SK-N-SH (cell line): ENCODE data around the gene LNX2. TPM values are rescaled to one million over a fixed set of nuclear protein-coding genes. Genes with fewer than 3 reads are reported as not detected.

Experiments used
- CTCF ChIA-PET: fragments of 300-600, 350-600 bp; formaldehyde crosslinking; extraction: SDS; loops from one replicate; lab custom pipeline; 2021; lab: Yijun Ruan, JAX
- POLR2A ChIA-PET: fragments of 350-600 bp; sonication (Branson Sonifier 250); formaldehyde crosslinking; extraction: SDS; loops from one replicate; lab custom pipeline; 2020; ENCODE audit warnings: antibody characterized with exemption, inconsistent platforms; lab: Yijun Ruan, JAX
- DNase-seq: peaks from one replicate; pipeline ENCODE4 v3.0.0; 2012
- H2AFZ ChIP-seq: fragments of 200-600 bp; sonication (generic); 2 replicates; pipeline ENCODE4 v1.8.1; 2016; ENCODE audit warnings: antibody characterized with exemption, mild to moderate bottlenecking, low read depth
- H3F3A ChIP-seq: fragments of 200-600 bp; sonication (generic); replicated peaks from 2 replicates; pipeline ENCODE3; 2016; ENCODE audit warnings: antibody characterized with exemption, mild to moderate bottlenecking; ENCODE audit not compliant: insufficient read depth
- H3K27ac ChIP-seq, 2 experiments: fragments of 200-500 bp in 1 of 2; fragments of 200-600 bp in 1 of 2; sonication (Bioruptor generic) in 1 of 2; sonication (generic), shearing (Covaris generic) in 1 of 2; 2 replicates each; pipeline versions ENCODE4 v1.5.1 to v1.6.1; 2014 to 2016; ENCODE audit warnings: low read depth in 2 of 2, inconsistent platforms in 1 of 2, low read length in 1 of 2, mild to moderate bottlenecking in 1 of 2, mixed read lengths in 1 of 2
- H3K27me3 ChIP-seq: fragments of 200-600 bp; sonication (generic), shearing (Covaris generic); 2 replicates; pipeline ENCODE4 v1.6.1; 2016; ENCODE audit warnings: mixed run types; ENCODE audit not compliant: insufficient read depth
- H3K36me3 ChIP-seq, 2 experiments: fragments of 200-500 bp in 1 of 2; fragments of 200-600 bp in 1 of 2; sonication (Bioruptor generic) in 1 of 2; sonication (generic) in 1 of 2; replicated peaks in 1 of 2; 2 replicates each; pipeline versions ENCODE3 to v1.5.1; 2014 to 2016; ENCODE audit warnings: low read length in 1 of 2, mild to moderate bottlenecking in 1 of 2; ENCODE audit not compliant: insufficient read depth in 2 of 2, control insufficient read depth in 1 of 2
- H3K4me1 ChIP-seq, 2 experiments: fragments of 200-500 bp in 1 of 2; fragments of 200-600 bp in 1 of 2; sonication (Bioruptor generic) in 1 of 2; sonication (generic), shearing (Covaris generic) in 1 of 2; 2 replicates each; pipeline versions ENCODE4 v1.5.1 to v1.6.1; 2014 to 2016; ENCODE audit warnings: low read depth in 1 of 2, low read length in 1 of 2, mixed run types in 1 of 2; ENCODE audit not compliant: insufficient read depth in 2 of 2, control insufficient read depth in 1 of 2
- H3K4me2 ChIP-seq: fragments of 200-600 bp; sonication (generic), shearing (Covaris generic); 2 replicates; pipeline ENCODE4 v1.6.1; 2017; ENCODE audit warnings: mixed run types
- H3K4me3 ChIP-seq, 2 experiments: fragments of 200-500 bp in 1 of 2; fragments of 200-600 bp in 1 of 2; sonication (Bioruptor generic) in 1 of 2; sonication (generic), shearing (Covaris generic) in 1 of 2; 2 replicates each; pipeline versions ENCODE4 v1.5.1 to v1.8.1; 2014 to 2016; ENCODE audit warnings: low read depth in 2 of 2, inconsistent platforms in 1 of 2, low read length in 1 of 2, mild to moderate bottlenecking in 1 of 2, mixed read lengths in 1 of 2, moderate library complexity in 1 of 2
- H3K79me2 ChIP-seq: fragments of 200-600 bp; sonication (generic); 2 replicates; pipeline ENCODE4 v1.8.1; 2017; ENCODE audit warnings: mild to moderate bottlenecking; ENCODE audit not compliant: insufficient read depth
- H3K9ac ChIP-seq: fragments of 200-600 bp; sonication (generic); 2 replicates; pipeline ENCODE4 v1.6.1; 2017; ENCODE audit warnings: mixed run types
- H3K9me2 ChIP-seq: fragments of 200-600 bp; sonication (generic); 2 replicates; pipeline ENCODE4 v1.6.1; 2017; ENCODE audit warnings: mixed run types
- H3K9me3 ChIP-seq: fragments of 200-600 bp; sonication (generic); 2 replicates; pipeline ENCODE4 v1.6.1; 2017; ENCODE audit warnings: mixed run types, mild to moderate bottlenecking, moderate library complexity
- H4K20me1 ChIP-seq: fragments of 200-600 bp; sonication (generic); 2 replicates; pipeline ENCODE4 v1.6.1; 2017; ENCODE audit warnings: mild to moderate bottlenecking, mixed run types; ENCODE audit not compliant: insufficient read depth
- CHD2 ChIP-seq: fragments of 150-350 bp; IDR thresholded peaks from 2 replicates; pipeline ENCODE4 v1.6.1; 2018; ENCODE audit warnings: low read length; ENCODE audit not compliant: partially characterized antibody
- FOXJ3 ChIP-seq: sonication (generic); formaldehyde crosslinking; IDR thresholded peaks from 2 replicates; pipeline ENCODE4 v1.5.1; 2020; ENCODE audit warnings: mild to moderate bottlenecking, missing genetic modification reagents
- FOXM1 ChIP-seq: IDR thresholded peaks from 2 replicates; pipeline ENCODE4 v1.4.0; 2012; ENCODE audit warnings: low read depth, mild to moderate bottlenecking
- GATA2 ChIP-seq: sonication (generic); formaldehyde crosslinking; IDR thresholded peaks from 2 replicates; pipeline ENCODE4 v1.5.0; 2020; ENCODE audit warnings: mild to moderate bottlenecking, missing genetic modification reagents
- JUND ChIP-seq: IDR thresholded peaks from 2 replicates; pipeline ENCODE4 v1.4.0; 2012
- NFIC ChIP-seq: IDR thresholded peaks from 2 replicates; pipeline ENCODE4 v1.4.0; 2012; ENCODE audit warnings: borderline replicate concordance
- RAD21 ChIP-seq: IDR thresholded peaks from 2 replicates; pipeline ENCODE4 v1.6.1; 2012; ENCODE audit warnings: mild to moderate bottlenecking, low read length
- RFX5 ChIP-seq: IDR thresholded peaks from 2 replicates; pipeline ENCODE4 v1.6.1; 2012; ENCODE audit warnings: mild to moderate bottlenecking, improper control_type of control experiment, low read length
- RXRA ChIP-seq: IDR thresholded peaks from 2 replicates; pipeline ENCODE4 v1.4.0; 2012; ENCODE audit warnings: low read depth, mild to moderate bottlenecking, borderline replicate concordance
- SIN3A ChIP-seq: IDR thresholded peaks from 2 replicates; pipeline ENCODE4 v1.6.1; 2012; ENCODE audit warnings: low read depth, mild to moderate bottlenecking, low read length, moderate library complexity, borderline replicate concordance
- SMC3 ChIP-seq: IDR thresholded peaks from 2 replicates; pipeline ENCODE4 v1.6.1; 2012; ENCODE audit warnings: low read depth, low read length, improper control_type of control experiment
- TEAD4 ChIP-seq: IDR thresholded peaks from 2 replicates; pipeline ENCODE4 v1.4.0; 2012; ENCODE audit warnings: mild to moderate bottlenecking, borderline replicate concordance; ENCODE audit not compliant: insufficient read depth
- WGBS: methylation state at CpG from one replicate; pipeline ENCODE4 v1.1.6; 2017; ENCODE audit warnings: low lambda C conversion rate; 5-methylcytosine and 5-hydroxymethylcytosine counted together
- polyA plus RNA-seq, 3 experiments: library from polyadenylated mRNA; depleted of rRNA; stranded (reverse); fragments of >200 nt; gene quantifications; 2 replicates each; pipeline ENCODE4 v1.2.3, GENCODE V29; 2012
- TF ChIP-seq, protein P1 (sequence below): fragments of 150-350 bp; IDR thresholded peaks from 2 replicates; pipeline ENCODE4 v1.6.1; 2016; ENCODE audit warnings: mild to moderate bottlenecking, low read depth, low read length
- TF ChIP-seq, protein P2 (sequence below): fragments of 150-350 bp; IDR thresholded peaks from 2 replicates; pipeline ENCODE4 v1.6.1; 2017; ENCODE audit warnings: antibody characterized with exemption, low read length, low read depth, borderline replicate concordance
- TF ChIP-seq, protein P3 (sequence below): fragments of 200-600 bp; sonication (generic); IDR thresholded peaks from 2 replicates; pipeline ENCODE4 v1.6.1; 2017; ENCODE audit warnings: antibody characterized with exemption, mild to moderate bottlenecking, moderate library complexity
- TF ChIP-seq, protein P4 (sequence below): IDR thresholded peaks from 2 replicates; pipeline ENCODE4 v1.4.0; 2012; ENCODE audit warnings: low read depth, borderline replicate concordance
- TF ChIP-seq, protein P5 (sequence below): IDR thresholded peaks from 2 replicates; pipeline ENCODE4; 2012
- TF ChIP-seq, protein P6 (sequence below): IDR thresholded peaks from 2 replicates; pipeline ENCODE4 v1.6.1; 2012; ENCODE audit warnings: mild to moderate bottlenecking, low read depth, low read length, moderate library complexity

The LNX2 gene
- polyA plus RNA-seq, 1 of the 3 experiments (the other 2 are of a cell fraction): 3.7 TPM

DNA sequence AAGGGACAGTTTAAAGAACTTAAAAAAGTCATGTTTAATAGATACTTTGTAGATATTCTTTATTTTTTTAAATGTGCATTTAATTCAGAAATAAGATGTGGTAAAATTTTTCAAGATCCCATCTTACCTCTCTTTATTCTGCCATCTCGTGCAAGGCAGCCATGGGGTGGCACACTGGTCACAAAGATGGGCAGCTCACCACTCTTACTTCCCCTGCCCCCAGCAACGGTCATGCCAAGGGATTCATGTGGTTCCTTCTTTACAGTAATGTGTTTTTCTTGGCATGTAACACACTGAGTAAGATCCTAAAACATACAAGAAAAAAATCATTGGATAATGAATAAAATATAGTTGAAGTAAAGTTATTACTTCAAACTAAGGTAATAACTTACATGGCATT lies 64.2 kb downstream of the LNX2 start:
- H4K20me1 ChIP-seq: no peaks in the 10 kb centered on the region
- H3K4me1 ChIP-seq: peaks cover 0 to 9% of the 10 kb centered on the region in 2 experiments; a peak in 2 of 4 replicates
- no peaks in the 10 kb centered on the region for H3K9me2 ChIP-seq
- ChIA-PET CTCF (interaction anchor here (0.9 to 5.2 kb wide), 4 partner anchors 14 to 271 kb away, joined by 3 to 19 read pairs (median 4); no protein-coding TSS in a partner anchor), POLR2A (no interaction called here)
- no peak overlapping the region for H3K27ac ChIP-seq
- H3K79me2 ChIP-seq: no peaks in the 10 kb centered on the region
- no peak overlapping the region for H3K9ac ChIP-seq
- TF ChIP-seq FOXJ3 (no peak), SMC3 (peak; percentile 32), RFX5 (no peak), NFIC (0 out of 2 replicates have a peak, but pooled peaks have one; percentile 28), TEAD4 (no peak), CHD2 (no peak), FOXM1 (no peak), SIN3A (no peak), RXRA (no peak), RAD21 (peak; percentile 48), GATA2 (CRISPR knock-in tag) (no peak), JUND (no peak)
- TF ChIP-seq, protein P1, sequence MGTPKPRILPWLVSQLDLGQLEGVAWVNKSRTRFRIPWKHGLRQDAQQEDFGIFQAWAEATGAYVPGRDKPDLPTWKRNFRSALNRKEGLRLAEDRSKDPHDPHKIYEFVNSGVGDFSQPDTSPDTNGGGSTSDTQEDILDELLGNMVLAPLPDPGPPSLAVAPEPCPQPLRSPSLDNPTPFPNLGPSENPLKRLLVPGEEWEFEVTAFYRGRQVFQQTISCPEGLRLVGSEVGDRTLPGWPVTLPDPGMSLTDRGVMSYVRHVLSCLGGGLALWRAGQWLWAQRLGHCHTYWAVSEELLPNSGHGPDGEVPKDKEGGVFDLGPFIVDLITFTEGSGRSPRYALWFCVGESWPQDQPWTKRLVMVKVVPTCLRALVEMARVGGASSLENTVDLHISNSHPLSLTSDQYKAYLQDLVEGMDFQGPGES: no peak
- TF ChIP-seq, protein P2, sequence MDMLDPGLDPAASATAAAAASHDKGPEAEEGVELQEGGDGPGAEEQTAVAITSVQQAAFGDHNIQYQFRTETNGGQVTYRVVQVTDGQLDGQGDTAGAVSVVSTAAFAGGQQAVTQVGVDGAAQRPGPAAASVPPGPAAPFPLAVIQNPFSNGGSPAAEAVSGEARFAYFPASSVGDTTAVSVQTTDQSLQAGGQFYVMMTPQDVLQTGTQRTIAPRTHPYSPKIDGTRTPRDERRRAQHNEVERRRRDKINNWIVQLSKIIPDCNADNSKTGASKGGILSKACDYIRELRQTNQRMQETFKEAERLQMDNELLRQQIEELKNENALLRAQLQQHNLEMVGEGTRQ: no peak
- TF ChIP-seq, protein P3, sequence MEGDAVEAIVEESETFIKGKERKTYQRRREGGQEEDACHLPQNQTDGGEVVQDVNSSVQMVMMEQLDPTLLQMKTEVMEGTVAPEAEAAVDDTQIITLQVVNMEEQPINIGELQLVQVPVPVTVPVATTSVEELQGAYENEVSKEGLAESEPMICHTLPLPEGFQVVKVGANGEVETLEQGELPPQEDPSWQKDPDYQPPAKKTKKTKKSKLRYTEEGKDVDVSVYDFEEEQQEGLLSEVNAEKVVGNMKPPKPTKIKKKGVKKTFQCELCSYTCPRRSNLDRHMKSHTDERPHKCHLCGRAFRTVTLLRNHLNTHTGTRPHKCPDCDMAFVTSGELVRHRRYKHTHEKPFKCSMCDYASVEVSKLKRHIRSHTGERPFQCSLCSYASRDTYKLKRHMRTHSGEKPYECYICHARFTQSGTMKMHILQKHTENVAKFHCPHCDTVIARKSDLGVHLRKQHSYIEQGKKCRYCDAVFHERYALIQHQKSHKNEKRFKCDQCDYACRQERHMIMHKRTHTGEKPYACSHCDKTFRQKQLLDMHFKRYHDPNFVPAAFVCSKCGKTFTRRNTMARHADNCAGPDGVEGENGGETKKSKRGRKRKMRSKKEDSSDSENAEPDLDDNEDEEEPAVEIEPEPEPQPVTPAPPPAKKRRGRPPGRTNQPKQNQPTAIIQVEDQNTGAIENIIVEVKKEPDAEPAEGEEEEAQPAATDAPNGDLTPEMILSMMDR: peak; percentile 63
- TF ChIP-seq, protein P4, sequence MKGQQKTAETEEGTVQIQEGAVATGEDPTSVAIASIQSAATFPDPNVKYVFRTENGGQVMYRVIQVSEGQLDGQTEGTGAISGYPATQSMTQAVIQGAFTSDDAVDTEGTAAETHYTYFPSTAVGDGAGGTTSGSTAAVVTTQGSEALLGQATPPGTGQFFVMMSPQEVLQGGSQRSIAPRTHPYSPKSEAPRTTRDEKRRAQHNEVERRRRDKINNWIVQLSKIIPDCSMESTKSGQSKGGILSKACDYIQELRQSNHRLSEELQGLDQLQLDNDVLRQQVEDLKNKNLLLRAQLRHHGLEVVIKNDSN: no peak
- TF ChIP-seq, protein P5, sequence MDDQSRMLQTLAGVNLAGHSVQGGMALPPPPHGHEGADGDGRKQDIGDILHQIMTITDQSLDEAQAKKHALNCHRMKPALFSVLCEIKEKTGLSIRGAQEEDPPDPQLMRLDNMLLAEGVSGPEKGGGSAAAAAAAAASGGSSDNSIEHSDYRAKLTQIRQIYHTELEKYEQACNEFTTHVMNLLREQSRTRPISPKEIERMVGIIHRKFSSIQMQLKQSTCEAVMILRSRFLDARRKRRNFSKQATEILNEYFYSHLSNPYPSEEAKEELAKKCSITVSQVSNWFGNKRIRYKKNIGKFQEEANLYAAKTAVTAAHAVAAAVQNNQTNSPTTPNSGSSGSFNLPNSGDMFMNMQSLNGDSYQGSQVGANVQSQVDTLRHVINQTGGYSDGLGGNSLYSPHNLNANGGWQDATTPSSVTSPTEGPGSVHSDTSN: no peak
- TF ChIP-seq, protein P6, sequence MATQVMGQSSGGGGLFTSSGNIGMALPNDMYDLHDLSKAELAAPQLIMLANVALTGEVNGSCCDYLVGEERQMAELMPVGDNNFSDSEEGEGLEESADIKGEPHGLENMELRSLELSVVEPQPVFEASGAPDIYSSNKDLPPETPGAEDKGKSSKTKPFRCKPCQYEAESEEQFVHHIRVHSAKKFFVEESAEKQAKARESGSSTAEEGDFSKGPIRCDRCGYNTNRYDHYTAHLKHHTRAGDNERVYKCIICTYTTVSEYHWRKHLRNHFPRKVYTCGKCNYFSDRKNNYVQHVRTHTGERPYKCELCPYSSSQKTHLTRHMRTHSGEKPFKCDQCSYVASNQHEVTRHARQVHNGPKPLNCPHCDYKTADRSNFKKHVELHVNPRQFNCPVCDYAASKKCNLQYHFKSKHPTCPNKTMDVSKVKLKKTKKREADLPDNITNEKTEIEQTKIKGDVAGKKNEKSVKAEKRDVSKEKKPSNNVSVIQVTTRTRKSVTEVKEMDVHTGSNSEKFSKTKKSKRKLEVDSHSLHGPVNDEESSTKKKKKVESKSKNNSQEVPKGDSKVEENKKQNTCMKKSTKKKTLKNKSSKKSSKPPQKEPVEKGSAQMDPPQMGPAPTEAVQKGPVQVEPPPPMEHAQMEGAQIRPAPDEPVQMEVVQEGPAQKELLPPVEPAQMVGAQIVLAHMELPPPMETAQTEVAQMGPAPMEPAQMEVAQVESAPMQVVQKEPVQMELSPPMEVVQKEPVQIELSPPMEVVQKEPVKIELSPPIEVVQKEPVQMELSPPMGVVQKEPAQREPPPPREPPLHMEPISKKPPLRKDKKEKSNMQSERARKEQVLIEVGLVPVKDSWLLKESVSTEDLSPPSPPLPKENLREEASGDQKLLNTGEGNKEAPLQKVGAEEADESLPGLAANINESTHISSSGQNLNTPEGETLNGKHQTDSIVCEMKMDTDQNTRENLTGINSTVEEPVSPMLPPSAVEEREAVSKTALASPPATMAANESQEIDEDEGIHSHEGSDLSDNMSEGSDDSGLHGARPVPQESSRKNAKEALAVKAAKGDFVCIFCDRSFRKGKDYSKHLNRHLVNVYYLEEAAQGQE: no peak
- no peak for DNase-seq
- no peak overlapping the region for H2AFZ ChIP-seq
- no peaks in the 10 kb centered on the region for H3K27me3 ChIP-seq
- peaks cover 28 to 30% of the 10 kb centered on the region in 2 experiments for H3K36me3 ChIP-seq
- H3F3A ChIP-seq: no peaks in the 10 kb centered on the region
- no peaks in the 10 kb centered on the region for H3K9me3 ChIP-seq
- H3K4me2 ChIP-seq: no peak overlapping the region
- WGBS: 76% methylated on average over 2 of the region's 2 CpGs
- no peak overlapping the region for H3K4me3 ChIP-seq
